Activated CD4-positive, alpha-beta T cell treated with anti-CD3 and anti-CD28 coated beads, Interleukin-2, amount 50 U/mL, for 16 hours (primary cell): ENCODE measurements around the gene SRXN1.
"Not testable (repeated sequence)": the region's sequence is repeated elsewhere in the genome, so short reads cannot be mapped to it uniquely, and the experiment has no call there.

Source experiments
- DNase-seq: peaks from one replicate; pipeline ENCODE4 v3.0.0-alpha.2; 2020

SRXN1 gene

GRCh38 chr20:653110-653589 is at the start of gene SRXN1:
TSS of gene SRXN1 (minus strand) at chr20:653200. CDS start at chr20:653185, 15 bp downstream.
- peak; percentile 85 for DNase-seq

- no peak for DNase-seq
These were observed 48.6 kb upstream of the SRXN1 start for GRCh38 chr20:701401-702129.

- DNase-seq = no peak
These were observed 46.9 kb upstream of the SRXN1 start for GRCh38 chr20:699811-700338.

- DNase-seq = no peak
These were observed 46.3 kb upstream of the SRXN1 start for GRCh38 chr20:699342-699741.

GRCh38 chr20:698276-698675 is 45.3 kb upstream of the SRXN1 start:
- no peak for DNase-seq

GRCh38 chr20:697826-698225 is 44.8 kb upstream of the SRXN1 start:
- no peak for DNase-seq

GRCh38 chr20:695165-695866 is 42.3 kb upstream of the SRXN1 start:
- DNase-seq = no peak

- DNase-seq = no peak
These were observed 41.5 kb upstream of the SRXN1 start for GRCh38 chr20:694496-694895.

GRCh38 chr20:693786-694185 is 40.8 kb upstream of the SRXN1 start:
- DNase-seq = not testable (repeated sequence)

GRCh38 chr20:692044-692443 is 39.0 kb upstream of the SRXN1 start:
- no peak for DNase-seq

GRCh38 chr20:689947-690346 is 36.9 kb upstream of the SRXN1 start:
- DNase-seq = no peak

GRCh38 chr20:689348-689747 is 36.3 kb upstream of the SRXN1 start:
- DNase-seq = no peak

GRCh38 chr20:688809-689212 is 35.8 kb upstream of the SRXN1 start:
- DNase-seq = no peak

GRCh38 chr20:687468-688203 is 34.6 kb upstream of the SRXN1 start:
- no peak for DNase-seq

GRCh38 chr20:684676-685319 is 31.8 kb upstream of the SRXN1 start:
- no peak for DNase-seq

- no peak for DNase-seq
These were observed 29.1 kb upstream of the SRXN1 start for GRCh38 chr20:682123-682522.

- DNase-seq = no peak
These were observed 27.7 kb upstream of the SRXN1 start for GRCh38 chr20:680638-681187.

- no peak for DNase-seq
These were observed 25.0 kb upstream of the SRXN1 start for GRCh38 chr20:677957-678356.

- no peak for DNase-seq
These were observed 24.0 kb upstream of the SRXN1 start for GRCh38 chr20:676967-677366.

- no peak for DNase-seq
These were observed 23.4 kb upstream of the SRXN1 start for GRCh38 chr20:676315-676937.

GRCh38 chr20:675453-676314 is 22.7 kb upstream of the SRXN1 start, which contains the start of gene SCRT2:
TSS of gene SCRT2 (minus strand) at chr20:675802. CDS start at chr20:675601, 201 bp downstream.
- peak; percentile 32 for DNase-seq
